ENCODE results near the gene XRCC5. TPM values are rescaled to one million over a fixed set of nuclear protein-coding genes. Genes with fewer than 3 reads are reported as not detected.

Gene XRCC5
- total RNA-seq, 1 experiment from 2014 or later = 512 TPM

- no peak for DNase-seq (ENCODE audit: low spot score)
Measured at GRCh38 chr2:216231867-216232266, 122.7 kb downstream of the XRCC5 start.

- no peak for DNase-seq (ENCODE audit: low spot score)
Measured at GRCh38 chr2:216232721-216233120, 123.6 kb downstream of the XRCC5 start.

- DNase-seq (ENCODE audit: low spot score) = no peak
Measured at GRCh38 chr2:216233281-216233995, 124.3 kb downstream of the XRCC5 start.

- DNase-seq (ENCODE audit: low spot score) = no peak
Measured at GRCh38 chr2:216234106-216234505, 125.0 kb downstream of the XRCC5 start.

- DNase-seq (ENCODE audit: low spot score) = no peak
Measured at GRCh38 chr2:216235462-216235861, 126.3 kb downstream of the XRCC5 start.

- no peak for DNase-seq (ENCODE audit: low spot score)
Measured at GRCh38 chr2:216235896-216236295, 126.7 kb downstream of the XRCC5 start.

GRCh38 chr2:216236486-216236885, 127.3 kb downstream of the XRCC5 start:
- no peak for DNase-seq (ENCODE audit: low spot score)

GRCh38 chr2:216242365-216242764, 133.2 kb downstream of the XRCC5 start:
- DNase-seq (ENCODE audit: low spot score) = no peak

GRCh38 chr2:216243026-216243425, 133.9 kb downstream of the XRCC5 start:
- DNase-seq (ENCODE audit: low spot score) = no peak

GRCh38 chr2:216245391-216245975, 136.3 kb downstream of the XRCC5 start:
- DNase-seq (ENCODE audit: low spot score) = no peak

GRCh38 chr2:216246766-216247165, 137.6 kb downstream of the XRCC5 start:
- no peak for DNase-seq (ENCODE audit: low spot score)

Other genes with a start within 250 kb of the XRCC5 start
- gene MREG, start 95.8 kb upstream of the XRCC5 start, total RNA-seq (2014; rRNA removed; shearing (Covaris generic)) = 8.9 and 14.1 TPM in 2 replicates
- gene PECR, start 27.5 kb upstream of the XRCC5 start, total RNA-seq (2014; rRNA removed; shearing (Covaris generic)) = 32.0 and 39.3 TPM in 2 replicates
- 0.48 and 0.52 TPM in 2 replicates for gene TMEM169, start 27.4 kb upstream of the XRCC5 start, total RNA-seq (2014; rRNA removed; shearing (Covaris generic))

All from A172 (cell line).